IMR-90 (cell line): ENCODE results near the gene ADAMTS16. TPM values are rescaled to one million over a fixed set of nuclear protein-coding genes. Genes with fewer than 3 reads are reported as not detected.
A peak's percentile ranks its signal among the peaks of the same experiment; 100 is the strongest.

Experiments used
- ATAC-seq: fragments of 200-7000 bp; cut with Tn5 transposase; 2 replicates; pipeline ENCODE4 v1.9.1; 2020; ENCODE audit warnings: low read depth, mild to moderate bottlenecking, moderate library complexity
- BruUV-seq: library from RNA; stranded (reverse); fragments of 400-500 nt; replicated peaks from 2 replicates; lab custom pipeline; 2021; lab: Mats Ljungman, UMichigan
- CTCF ChIA-PET: fragments of 300-600 bp; formaldehyde crosslinking; extraction: SDS; loops from one replicate; lab custom pipeline; 2021; ENCODE audit warnings: antibody characterized with exemption; lab: Yijun Ruan, JAX
- POLR2A ChIA-PET: fragments of 300-600 bp; sonication (Branson Sonifier 250); formaldehyde crosslinking; loops from one replicate; lab custom pipeline; 2022; ENCODE audit warnings: antibody characterized with exemption; ENCODE audit not compliant: unreplicated experiment; lab: Charles Lee
- DNase-seq: peaks from one replicate; pipeline ENCODE4 v3.0.0; 2013
- H2AFZ ChIP-seq: replicated peaks from 2 replicates; pipeline ENCODE3; 2013; ENCODE audit warnings: low read length, mild to moderate bottlenecking; ENCODE audit not compliant: poor library complexity
- H2AK5ac ChIP-seq: 2 replicates; pipeline ENCODE4 v1.6.1; 2013; ENCODE audit warnings: low read depth, low read length, inconsistent platforms
- H2AK9ac ChIP-seq: replicated peaks from 2 replicates; pipeline ENCODE3; 2013; ENCODE audit warnings: mild to moderate bottlenecking, low read depth, low read length, moderate library complexity; ENCODE audit not compliant: poor library complexity
- H2BK120ac ChIP-seq: 2 replicates; pipeline ENCODE4 v1.6.1; 2013; ENCODE audit warnings: low read depth, low read length, inconsistent platforms
- H2BK15ac ChIP-seq: 3 replicates; pipeline ENCODE4 v1.6.1; 2013; ENCODE audit warnings: low read depth, low read length, inconsistent platforms
- H2BK20ac ChIP-seq: 2 replicates; pipeline ENCODE4 v1.6.1; 2013; ENCODE audit warnings: low read depth, mild to moderate bottlenecking, inconsistent platforms, low read length, moderate library complexity
- H2BK5ac ChIP-seq: 2 replicates; pipeline ENCODE4 v1.6.1; 2013; ENCODE audit warnings: mild to moderate bottlenecking, low read depth, low read length, inconsistent platforms; ENCODE audit not compliant: poor library complexity, severe bottlenecking
- H3K14ac ChIP-seq: replicated peaks from 2 replicates; pipeline ENCODE4 v1.6.1; 2013; ENCODE audit warnings: low read depth, low read length, inconsistent platforms
- H3K18ac ChIP-seq: 2 replicates; pipeline ENCODE4 v1.6.1; 2013; ENCODE audit warnings: low read depth, low read length, control low read depth
- H3K23ac ChIP-seq: 2 replicates; pipeline ENCODE4 v1.6.1; 2013; ENCODE audit warnings: low read depth, low read length, inconsistent platforms
- H3K27ac ChIP-seq: 2 replicates; pipeline ENCODE4 v1.5.1; 2013; ENCODE audit warnings: mild to moderate bottlenecking, control low read depth, low read length; ENCODE audit not compliant: insufficient read depth
- H3K27me3 ChIP-seq: 2 replicates; pipeline ENCODE4 v1.6.1; 2013; ENCODE audit warnings: low read length; ENCODE audit not compliant: control insufficient read depth, insufficient read depth
- H3K36me3 ChIP-seq: 2 replicates; pipeline ENCODE4 v1.6.1; 2013; ENCODE audit warnings: low read length, mixed read lengths; ENCODE audit not compliant: control insufficient read depth, insufficient read depth
- H3K4ac ChIP-seq: 2 replicates; pipeline ENCODE4 v1.6.1; 2013; ENCODE audit warnings: low read depth, low read length, inconsistent platforms
- H3K4me1 ChIP-seq: 2 replicates; pipeline ENCODE4 v1.6.1; 2013; ENCODE audit warnings: low read length, mixed read lengths; ENCODE audit not compliant: control insufficient read depth, insufficient read depth
- H3K4me2 ChIP-seq: 2 replicates; pipeline ENCODE4 v1.6.1; 2013; ENCODE audit warnings: low read depth, mild to moderate bottlenecking, control low read depth, low read length, moderate library complexity
- H3K4me3 ChIP-seq: 2 replicates; pipeline ENCODE4 v1.5.1; 2013; ENCODE audit warnings: low read depth, mild to moderate bottlenecking, control low read depth, low read length, moderate library complexity; ENCODE audit not compliant: insufficient read depth
- H3K56ac ChIP-seq: 2 replicates; pipeline ENCODE4 v1.6.1; 2013; ENCODE audit warnings: low read length, inconsistent platforms; ENCODE audit not compliant: insufficient read depth; ENCODE audit errors: extremely low read depth
- H3K79me1 ChIP-seq, 2 experiments: 2 replicates each; pipeline ENCODE4 v1.6.1; 2013; ENCODE audit warnings: low read length in 2 of 2, inconsistent platforms in 1 of 2, low read depth in 1 of 2
- H3K9ac ChIP-seq: 2 replicates; pipeline ENCODE4 v1.6.1; 2013; ENCODE audit warnings: low read depth, low read length, control low read depth
- H3K9me1 ChIP-seq: 2 replicates; pipeline ENCODE4 v1.6.1; 2013; ENCODE audit warnings: low read length, inconsistent platforms; ENCODE audit not compliant: insufficient read depth
- H3K9me3 ChIP-seq: 2 replicates; pipeline ENCODE4 v1.6.1; 2013; ENCODE audit warnings: low read length; ENCODE audit not compliant: control insufficient read depth, insufficient read depth
- H4K20me1 ChIP-seq: 2 replicates; pipeline ENCODE4 v1.6.1; 2013; ENCODE audit warnings: low read length, inconsistent platforms; ENCODE audit not compliant: insufficient read depth
- H4K5ac ChIP-seq: 2 replicates; pipeline ENCODE4 v1.6.1; 2013; ENCODE audit warnings: mild to moderate bottlenecking, low read depth, low read length, control low read depth
- H4K8ac ChIP-seq, 2 experiments: 2 replicates each; pipeline ENCODE4 v1.6.1; 2013; ENCODE audit warnings: low read depth in 2 of 2, low read length in 2 of 2, control low read depth in 1 of 2, inconsistent platforms in 1 of 2
- H4K91ac ChIP-seq: 2 replicates; pipeline ENCODE4 v1.6.1; 2013; ENCODE audit warnings: low read depth, low read length, inconsistent platforms; ENCODE audit not compliant: insufficient read depth
- CEBPB ChIP-seq: IDR thresholded peaks from 2 replicates; pipeline ENCODE4 v1.6.1; 2012; ENCODE audit warnings: low read depth, low read length, improper control_type of control experiment
- WGBS, 2 experiments: methylation state at CpG; one replicate each; pipeline versions ENCODE4 v1.1.5 to v1.1.7; 2013; ENCODE audit warnings: missing lambda C conversion rate in 2 of 2; ENCODE audit not compliant: insufficient read length in 1 of 2; ENCODE audit errors: extremely low coverage in 2 of 2; 5-methylcytosine and 5-hydroxymethylcytosine counted together
- dilution Hi-C: fragments of 300-500 bp; cut with HindIII; formaldehyde crosslinking; loops from one replicate; pipeline ENCODE4 v1.14.3; 2018; ENCODE audit warnings: low sequenced_read_pairs; ENCODE audit not compliant: unreplicated experiment
- in situ Hi-C: fragments of 300-500 bp; cut with MboI; formaldehyde crosslinking; loops from 3 replicates; pipeline ENCODE4 v1.14.3; 2019; ENCODE audit warnings: low sequenced_read_pairs, inconsistent platforms, mixed read lengths
- intact Hi-C: fragments of 100-400 bp; cut with micrococcal nuclease; formaldehyde crosslinking; loops from 2 replicates; pipeline ENCODE4 v1.10.0; 2022
- polyA plus RNA-seq, 3 experiments: library from polyadenylated mRNA; depleted of rRNA; stranded (reverse); fragments of >200 nt; gene quantifications; 2 replicates each; pipeline ENCODE4 v1.2.3, GENCODE V29; 2012; ENCODE audit warnings: low replicate concordance in 1 of 3
- total RNA-seq: library from RNA; depleted of rRNA; stranded (reverse); fragments of >200 nt; gene quantifications from 2 replicates; pipeline ENCODE4 v1.2.3, GENCODE V29; 2012
- TF ChIP-seq, protein P1 (sequence below): conservative IDR thresholded peaks from 2 replicates; pipeline ENCODE4 v1.5.1; 2012; ENCODE audit warnings: mild to moderate bottlenecking, low read depth, low read length, improper control_type of control experiment

Gene ADAMTS16
- total and polyA plus RNA-seq, 2 of the 4 experiments (the other 2 are of a cell fraction) = 0.09 to 0.18 TPM

GRCh38 chr5:5132234-5132633 lies 7.9 kb upstream of the ADAMTS16 start:
- no peak overlapping the region for H2AFZ ChIP-seq
- no peak overlapping the region for H2BK15ac ChIP-seq
- no peak overlapping the region for H3K9ac ChIP-seq
- H3K27me3 ChIP-seq = no peaks in the 10 kb centered on the region
- TF ChIP-seq, protein P1, sequence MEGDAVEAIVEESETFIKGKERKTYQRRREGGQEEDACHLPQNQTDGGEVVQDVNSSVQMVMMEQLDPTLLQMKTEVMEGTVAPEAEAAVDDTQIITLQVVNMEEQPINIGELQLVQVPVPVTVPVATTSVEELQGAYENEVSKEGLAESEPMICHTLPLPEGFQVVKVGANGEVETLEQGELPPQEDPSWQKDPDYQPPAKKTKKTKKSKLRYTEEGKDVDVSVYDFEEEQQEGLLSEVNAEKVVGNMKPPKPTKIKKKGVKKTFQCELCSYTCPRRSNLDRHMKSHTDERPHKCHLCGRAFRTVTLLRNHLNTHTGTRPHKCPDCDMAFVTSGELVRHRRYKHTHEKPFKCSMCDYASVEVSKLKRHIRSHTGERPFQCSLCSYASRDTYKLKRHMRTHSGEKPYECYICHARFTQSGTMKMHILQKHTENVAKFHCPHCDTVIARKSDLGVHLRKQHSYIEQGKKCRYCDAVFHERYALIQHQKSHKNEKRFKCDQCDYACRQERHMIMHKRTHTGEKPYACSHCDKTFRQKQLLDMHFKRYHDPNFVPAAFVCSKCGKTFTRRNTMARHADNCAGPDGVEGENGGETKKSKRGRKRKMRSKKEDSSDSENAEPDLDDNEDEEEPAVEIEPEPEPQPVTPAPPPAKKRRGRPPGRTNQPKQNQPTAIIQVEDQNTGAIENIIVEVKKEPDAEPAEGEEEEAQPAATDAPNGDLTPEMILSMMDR = no peak
- TF ChIP-seq CEBPB = peak; percentile 73
- no peak overlapping the region for H3K4me3 ChIP-seq
- intact Hi-C loops (no loop called here), in situ Hi-C loops (no loop called here), dilution Hi-C loops (no loop called here)
- H4K8ac ChIP-seq = no peak overlapping the region
- H3K4ac ChIP-seq = no peak overlapping the region
- H2BK20ac ChIP-seq = no peak overlapping the region
- no peaks in the 10 kb centered on the region for H3K9me1 ChIP-seq
- H3K4me1 ChIP-seq = no peaks in the 10 kb centered on the region
- ChIA-PET POLR2A (no interaction called here), CTCF (no interaction called here)
- no peak overlapping the region for H2BK5ac ChIP-seq
- H2AK9ac ChIP-seq = no peak overlapping the region
- no peak overlapping the region for H3K18ac ChIP-seq
- H3K23ac ChIP-seq = no peak overlapping the region
- BruUV-seq = no TSS peak
- H3K27ac ChIP-seq = no peak overlapping the region
- H3K9me3 ChIP-seq = peaks cover 9% of the 10 kb centered on the region; the same call in 1 of the 2 replicates
- H4K5ac ChIP-seq = no peak overlapping the region
- no peaks in the 10 kb centered on the region for H3K79me1 ChIP-seq
- DNase-seq = no peak
- H3K4me2 ChIP-seq = no peak overlapping the region
- 61% methylated on average over 3 of the region's 10 CpGs; no CpG with 5 or more reads in 1 of the 2 experiments for WGBS, 2 experiments
- no peak for ATAC-seq
- no peak overlapping the region for H3K14ac ChIP-seq
- H4K91ac ChIP-seq = no peak overlapping the region
- H2AK5ac ChIP-seq = no peak overlapping the region
- H4K20me1 ChIP-seq = no peaks in the 10 kb centered on the region
- H3K36me3 ChIP-seq = no peaks in the 10 kb centered on the region
- no peak overlapping the region for H2BK120ac ChIP-seq
- no peak overlapping the region for H3K56ac ChIP-seq
